ENCODE results near the gene ZBTB8OS.

ZBTB8OS gene

DNA sequence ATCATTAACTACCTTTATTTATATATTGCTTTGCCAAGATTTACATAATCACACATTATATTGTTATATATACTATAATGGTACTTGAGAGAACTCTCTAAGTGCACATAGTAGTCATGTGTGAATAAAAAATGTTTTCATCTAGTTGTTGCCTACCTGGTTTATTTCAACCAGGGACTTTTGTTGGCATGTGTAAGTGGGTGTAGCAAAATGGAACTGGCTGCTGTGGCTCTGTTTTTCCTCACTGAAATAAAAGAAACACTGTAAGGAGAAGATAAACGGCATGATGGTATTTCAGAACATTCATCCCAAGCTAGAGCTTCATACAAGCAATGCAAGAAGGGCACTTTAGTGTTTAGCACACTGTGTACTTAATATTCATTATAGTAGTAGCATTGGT is 15.6 kb upstream of the ZBTB8OS start:
- H3K4me1 ChIP-seq = no peaks in the 10 kb centered on the region
- no peaks in the 10 kb centered on the region for H3K9me3 ChIP-seq
- H3K27ac ChIP-seq = no peak overlapping the region
- no peak overlapping the region for H3K4me3 ChIP-seq
- intact Hi-C loops (cut with DNase I; ENCODE audit: low total_unique reads) = no loop called here
- no peak for DNase-seq
- H3K27me3 ChIP-seq = no peaks in the 10 kb centered on the region
- peaks cover 51 to 100% (median 88%) of the 10 kb centered on the region in 3 donors for H3K36me3 ChIP-seq
- TF ChIP-seq CTCF (IDR thresholded peaks at IDR 0.05) = no peak

DNA sequence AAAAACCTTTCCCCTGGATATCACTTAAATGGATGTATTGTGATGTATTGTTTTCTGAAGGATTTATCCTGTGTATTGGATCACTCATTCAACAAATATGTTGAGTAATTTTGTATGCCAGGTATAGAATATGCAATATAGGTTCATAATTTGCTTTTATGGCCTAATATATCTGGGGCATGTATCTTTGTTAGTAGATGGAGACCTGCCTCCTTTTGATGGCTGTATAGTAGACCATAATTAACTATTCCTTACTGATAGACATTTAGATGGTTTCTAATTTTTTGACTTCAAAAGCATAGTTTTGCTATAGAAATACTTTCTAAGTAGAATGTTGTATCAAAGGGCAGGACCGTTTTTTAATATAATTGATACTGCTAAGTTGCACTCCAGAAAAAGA is 9.2 kb upstream of the ZBTB8OS start:
- TF ChIP-seq CTCF (IDR thresholded peaks at IDR 0.05) = no peak
- H3K27ac ChIP-seq = no peak overlapping the region
- no peak for DNase-seq
- no peaks in the 10 kb centered on the region for H3K27me3 ChIP-seq
- peaks cover 0 to 14% (median 8%) of the 10 kb centered on the region in 4 donors for H3K4me1 ChIP-seq
- H3K9me3 ChIP-seq = no peaks in the 10 kb centered on the region
- intact Hi-C loops (cut with DNase I; ENCODE audit: low total_unique reads) = no loop called here
- peaks cover 56 to 98% (median 68%) of the 10 kb centered on the region in 3 donors for H3K36me3 ChIP-seq
- H3K4me3 ChIP-seq = no peak overlapping the region

GRCh38 chr1:32652244-32652962 is 2.1 kb upstream of the ZBTB8OS start:
- no peak for TF ChIP-seq CTCF (IDR thresholded peaks at IDR 0.05)
- no peak for DNase-seq
- Histone ChIP-seq H3K36me3 (peaks cover 15 to 39% (median 22%) of the 10 kb centered on the region in 3 donors), H3K9me3 (no peaks in the 10 kb centered on the region), H3K27me3 (no peaks in the 10 kb centered on the region), H3K4me3 (peak overlapping the region; percentile 69 to 74), H3K4me1 (peaks cover 0 to 62% (median 36%) of the 10 kb centered on the region in 4 donors), H3K27ac (peak overlapping the region in 1 of 2 donors; percentile 91)
- intact Hi-C loops (cut with DNase I; ENCODE audit: low total_unique reads) = loop anchor here (5.0 kb wide), 1 partner anchor 40 kb away; no protein-coding TSS in a partner anchor

- no peaks in the 10 kb centered on the region for H3K27me3 ChIP-seq
- H3K9me3 ChIP-seq = no peaks in the 10 kb centered on the region
- no peak for TF ChIP-seq CTCF (IDR thresholded peaks at IDR 0.05)
- no peak for DNase-seq
- H3K4me3 ChIP-seq = peak overlapping the region; percentile 69 to 74
- H3K27ac ChIP-seq = peak overlapping the region; percentile 91 to 95
- intact Hi-C loops (cut with DNase I; ENCODE audit: low total_unique reads) = loop anchor here (5.0 kb wide), 1 partner anchor 41 kb away; no protein-coding TSS in a partner anchor
- H3K36me3 ChIP-seq = peaks cover 8 to 31% (median 18%) of the 10 kb centered on the region in 3 donors
- H3K4me1 ChIP-seq = peaks cover 0 to 63% (median 36%) of the 10 kb centered on the region in 4 donors
Observed at GRCh38 chr1:32651461-32652073, 1.2 kb upstream of the ZBTB8OS start.

- intact Hi-C loops (cut with DNase I; ENCODE audit: low total_unique reads) = loop anchor here (5.0 kb wide), 1 partner anchor 41 kb away; no protein-coding TSS in a partner anchor
- peaks cover 0 to 61% (median 36%) of the 10 kb centered on the region in 4 donors for H3K4me1 ChIP-seq
- DNase-seq = peak; percentile 95 to 99
- TF ChIP-seq CTCF (IDR thresholded peaks at IDR 0.05) = peak in 1 of 2 experiments; percentile 15
- peak within 1 kb of the TSS; percentile 91 to 95 for H3K27ac ChIP-seq
- H3K36me3 ChIP-seq = peaks cover 8 to 26% (median 18%) of the 10 kb centered on the region in 3 donors
- H3K27me3 ChIP-seq = no peaks in the 10 kb centered on the region
- peak within 1 kb of the TSS; percentile 69 to 74 for H3K4me3 ChIP-seq
- no peaks in the 10 kb centered on the region for H3K9me3 ChIP-seq
Observed at GRCh38 chr1:32650752-32651460, 556 bp upstream of the ZBTB8OS start, which contains the start of gene RBBP4. Gene RBBP4, plus strand, starts transcription at chr1:32651208. Its CDS starts 99 bp downstream, at chr1:32651307.

Measured in tibial artery (tissue), 4 donors.